Ishikawa (cell line): Measurements from ENCODE around the gene NR1I3.

Experiments
- CEBPB ChIP-seq: IDR thresholded peaks from 2 replicates; pipeline ENCODE4 v1.6.1; 2012
- CREB1 ChIP-seq: IDR thresholded peaks from 2 replicates; pipeline ENCODE4 v1.6.1; 2012; ENCODE audit warnings: low read depth
- EGR1 ChIP-seq: IDR thresholded peaks from 2 replicates; pipeline ENCODE4 v1.6.1; 2012
- EP300 ChIP-seq: IDR thresholded peaks from 2 replicates; pipeline ENCODE4 v1.6.1; 2012; ENCODE audit warnings: borderline replicate concordance
- FOXM1 ChIP-seq: IDR thresholded peaks from 2 replicates; pipeline ENCODE4 v1.6.1; 2012; ENCODE audit warnings: low read depth, borderline replicate concordance
- MAX ChIP-seq: IDR thresholded peaks from 2 replicates; pipeline ENCODE4 v1.6.1; 2012
- NFIC ChIP-seq: IDR thresholded peaks from 2 replicates; pipeline ENCODE4 v1.6.1; 2012
- RAD21 ChIP-seq: IDR thresholded peaks from 2 replicates; pipeline ENCODE4 v1.6.1; 2012; ENCODE audit warnings: low read depth
- REST ChIP-seq: IDR thresholded peaks from 2 replicates; pipeline ENCODE4 v1.6.1; 2012; ENCODE audit warnings: low read depth, mild to moderate bottlenecking
- TAF1 ChIP-seq: IDR thresholded peaks from 2 replicates; pipeline ENCODE4 v1.6.1; 2012; ENCODE audit warnings: low read depth, mild to moderate bottlenecking
- TCF12 ChIP-seq: IDR thresholded peaks from 2 replicates; pipeline ENCODE4 v1.6.1; 2012; ENCODE audit warnings: low read depth
- TEAD4 ChIP-seq: IDR thresholded peaks from 2 replicates; pipeline ENCODE4 v1.6.1; 2012
- YY1 ChIP-seq: IDR thresholded peaks from 2 replicates; pipeline ENCODE4 v1.6.1; 2012; ENCODE audit warnings: low read depth
- ZBTB7A ChIP-seq: IDR thresholded peaks from 2 replicates; pipeline ENCODE4 v1.6.1; 2012; ENCODE audit warnings: low read depth
- TF ChIP-seq, protein P1 (sequence below): IDR thresholded peaks from 2 replicates; pipeline ENCODE4 v1.6.1; 2012

The NR1I3 gene

DNA sequence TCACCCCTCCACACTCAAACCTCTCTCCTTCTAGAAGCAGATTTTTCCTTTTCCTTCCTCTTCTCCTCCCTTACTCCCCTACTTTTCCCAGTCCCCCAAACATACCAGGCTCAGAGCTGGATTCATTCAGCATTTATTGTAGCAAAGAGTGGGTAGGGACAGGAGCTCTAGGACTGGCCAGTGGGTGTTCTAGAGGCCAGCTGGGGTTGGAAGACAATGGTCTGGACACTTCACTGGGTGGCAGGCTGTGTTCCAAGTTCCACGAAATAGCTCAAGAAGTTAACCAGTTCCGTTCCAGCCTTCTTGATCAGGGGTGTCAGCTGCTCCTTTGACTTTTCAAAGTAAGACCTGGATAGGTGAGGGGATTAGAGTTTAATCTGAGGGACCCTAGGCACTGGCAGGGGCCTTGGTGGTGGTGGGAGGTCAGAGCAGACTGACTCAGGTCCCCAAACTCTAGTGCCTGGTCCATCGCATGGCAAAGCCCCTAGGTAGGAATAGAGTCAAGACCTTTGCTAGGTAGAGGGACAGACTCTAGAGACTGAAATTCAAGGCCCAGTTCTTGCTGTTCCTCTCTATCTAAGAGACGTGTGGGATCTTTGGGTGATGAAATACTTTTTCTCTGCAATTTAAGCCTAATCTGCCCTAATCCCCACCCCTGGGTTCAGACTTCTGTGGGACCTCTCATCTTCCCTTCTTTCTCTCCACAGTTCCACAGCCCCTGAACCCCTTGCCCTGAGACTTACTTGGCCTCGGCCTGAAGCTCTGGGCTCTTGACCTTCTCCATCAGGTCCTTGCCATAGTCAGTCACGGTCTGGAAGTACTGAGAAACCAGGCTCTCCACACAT lies 15.6 kb downstream of the NR1I3 start:
- TF ChIP-seq EGR1 (no peak), ZBTB7A (no peak), RAD21 (no peak), CREB1 (no peak), CEBPB (no peak), TEAD4 (no peak), YY1 (no peak), EP300 (no peak), NFIC (no peak), TCF12 (no peak)
- TF ChIP-seq, protein P1, sequence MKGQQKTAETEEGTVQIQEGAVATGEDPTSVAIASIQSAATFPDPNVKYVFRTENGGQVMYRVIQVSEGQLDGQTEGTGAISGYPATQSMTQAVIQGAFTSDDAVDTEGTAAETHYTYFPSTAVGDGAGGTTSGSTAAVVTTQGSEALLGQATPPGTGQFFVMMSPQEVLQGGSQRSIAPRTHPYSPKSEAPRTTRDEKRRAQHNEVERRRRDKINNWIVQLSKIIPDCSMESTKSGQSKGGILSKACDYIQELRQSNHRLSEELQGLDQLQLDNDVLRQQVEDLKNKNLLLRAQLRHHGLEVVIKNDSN = no peak

GRCh38 chr1:161220002-161220401 lies 18.0 kb downstream of the NR1I3 start:
- TF ChIP-seq, protein P1 = no peak
- no peak for TF ChIP-seq EP300
- TF ChIP-seq EGR1 = no peak
- no peak for TF ChIP-seq FOXM1

GRCh38 chr1:161219078-161219892 lies 18.7 kb downstream of the NR1I3 start:
- no peak for TF ChIP-seq CREB1
- TF ChIP-seq RAD21 = no peak
- no peak for TF ChIP-seq FOXM1
- no peak for TF ChIP-seq EGR1
- TF ChIP-seq ZBTB7A = no peak
- no peak for TF ChIP-seq REST
- TF ChIP-seq TCF12 = no peak
- TF ChIP-seq TAF1 = no peak
- no peak for TF ChIP-seq EP300
- TF ChIP-seq NFIC = no peak
- TF ChIP-seq MAX = no peak

DNA sequence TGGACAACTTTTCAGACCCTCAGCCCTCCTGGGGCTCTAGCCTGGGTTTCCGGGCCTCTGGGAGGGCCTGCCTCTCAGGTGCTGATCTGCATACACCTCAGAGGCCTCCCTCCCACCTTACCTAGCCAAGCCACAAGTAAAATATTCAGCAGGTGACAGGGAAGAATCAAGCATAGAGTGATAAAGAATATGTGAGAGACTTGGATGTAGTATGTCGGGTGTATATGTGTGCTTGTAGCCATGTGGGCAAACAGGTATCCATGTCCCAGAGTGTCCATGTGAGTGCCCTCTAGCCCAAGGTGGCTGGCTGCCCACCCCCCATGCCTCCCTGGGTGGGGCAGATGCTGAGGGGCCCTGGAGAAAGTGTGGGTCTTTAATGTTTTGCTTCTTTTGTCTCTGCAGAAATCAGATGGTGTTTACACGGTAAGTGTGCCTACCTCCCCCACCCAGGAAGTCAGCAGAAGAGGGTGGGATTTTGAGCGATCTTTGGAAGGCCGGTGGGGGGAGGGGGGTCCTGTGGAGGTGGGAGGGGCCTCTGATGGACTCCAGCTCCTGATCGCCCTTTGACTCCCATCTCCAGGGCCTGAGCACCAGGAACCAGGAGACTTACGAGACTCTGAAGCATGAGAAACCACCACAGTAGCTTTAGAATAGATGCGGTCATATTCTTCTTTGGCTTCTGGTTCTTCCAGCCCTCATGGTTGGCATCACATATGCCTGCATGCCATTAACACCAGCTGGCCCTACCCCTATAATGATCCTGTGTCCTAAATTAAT lies 19.5 kb downstream of the NR1I3 start:
- TF ChIP-seq TEAD4 (no peak), EP300 (no peak), CREB1 (no peak)

- TF ChIP-seq TAF1 (no peak), ZBTB7A (no peak), CREB1 (no peak)
Measured at GRCh38 chr1:161217831-161218230, 20.2 kb downstream of the NR1I3 start.

DNA sequence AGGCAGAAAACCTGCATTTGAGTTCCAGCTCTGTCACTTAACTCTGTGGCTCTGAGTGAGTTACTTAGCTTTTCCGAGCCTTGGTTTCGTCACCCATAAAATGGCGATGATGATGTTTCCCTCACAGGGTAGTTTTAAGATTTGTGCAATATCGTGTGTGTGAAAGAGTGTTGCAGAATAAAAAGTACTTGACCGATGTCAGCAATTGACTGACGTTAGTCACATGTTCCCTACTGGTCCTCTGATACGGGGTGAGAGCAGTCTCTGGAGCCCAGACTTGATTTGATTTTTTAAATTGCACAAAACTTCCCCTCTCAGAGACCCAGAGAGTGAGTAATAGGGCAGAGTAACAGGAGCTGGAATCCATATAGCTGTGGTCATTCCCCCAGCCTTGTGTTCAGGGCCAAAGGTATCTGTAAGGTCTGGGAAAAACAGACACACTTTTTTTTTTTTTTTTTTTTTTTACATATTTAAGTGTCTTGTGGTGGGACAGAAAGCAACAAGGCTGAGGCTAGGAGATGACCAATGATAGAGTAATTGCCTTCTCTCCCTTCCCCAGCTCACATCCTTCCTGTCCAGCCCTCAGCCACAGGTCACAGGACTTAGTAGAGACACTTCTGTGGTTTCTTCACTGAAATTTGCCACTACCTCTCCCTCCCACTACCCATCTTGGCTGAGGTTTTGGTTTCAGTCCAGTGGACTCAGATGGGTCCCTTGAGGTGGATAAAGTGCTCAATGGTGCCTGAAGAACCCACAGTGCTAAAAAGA lies 20.9 kb downstream of the NR1I3 start:
- TF ChIP-seq TAF1 = no peak
- no peak for TF ChIP-seq FOXM1
- no peak for TF ChIP-seq EGR1
- TF ChIP-seq TEAD4 = no peak
- TF ChIP-seq CREB1 = no peak

- no peak for TF ChIP-seq EP300
- TF ChIP-seq REST = no peak
- TF ChIP-seq ZBTB7A = no peak
- TF ChIP-seq TAF1 = no peak
Measured at GRCh38 chr1:161215076-161215475, 22.9 kb downstream of the NR1I3 start, which contains the start of gene FCER1G. Gene FCER1G (plus strand): TSS chr1:161215295. CDS start chr1:161215322, 27 bp downstream.
